Colonic mucosa (tissue), 4 donors: ENCODE results near the gene CACNA1D. TPM values are rescaled to one million over a fixed set of nuclear protein-coding genes. Genes with fewer than 3 reads are reported as not detected.

ENCODE experiments used
- DNase-seq: peaks from one replicate; pipeline ENCODE4 v3.0.0-alpha.2; 2020
- H3K27ac ChIP-seq: fragments of 200-600 bp; one replicate; pipeline ENCODE4 v1.8.0; 2021
- H3K27me3 ChIP-seq: fragments of 200-600 bp; one replicate; pipeline ENCODE4 v1.8.0; 2021
- H3K36me3 ChIP-seq: fragments of 200-600 bp; one replicate; pipeline ENCODE4 v1.8.0; 2021
- H3K4me1 ChIP-seq: fragments of 200-600 bp; one replicate; pipeline ENCODE4 v1.8.0; 2021; ENCODE audit warnings: mild to moderate bottlenecking
- H3K4me3 ChIP-seq: fragments of 200-600 bp; one replicate; pipeline ENCODE4 v1.8.0; 2021
- H3K9ac ChIP-seq, 2 donors: one replicate each; pipeline ENCODE4 v1.7.0; 2013; ENCODE audit warnings: control low read depth in 2 of 2, low read depth in 2 of 2, low read length in 2 of 2
- H3K9me3 ChIP-seq: fragments of 200-600 bp; one replicate; pipeline ENCODE4 v1.8.0; 2021
- intact Hi-C: fragments of 100-400 bp; cut with DNase I; formaldehyde crosslinking; loops from one replicate; pipeline ENCODE4 v1.14.1; 2022
- total RNA-seq, 2 donors: library from RNA; stranded (reverse); fragmentation: NEBNext Ultra II Directional in 1 of 2; extraction: Animal tissue kit (Norgen Biotek cat#: 25700) in 1 of 2; gene quantifications; one replicate each; pipeline ENCODE4 v1.2.1, GENCODE V29; 2021
- TF ChIP-seq, protein P1 (sequence below): fragments of 200-600 bp; IDR thresholded peaks from one replicate; pipeline ENCODE4 v1.8.0; 2022; ENCODE audit warnings: antibody characterized with exemption, mild to moderate bottlenecking
- donor health status: healthy.
- donor health status: DM: no; HTN: no; CAD: no.
- donor health status: DM: no; HTN: no; CAD: no.

The CACNA1D gene
- total RNA-seq, 2 donors from 2014 or later, result 9.6 to 17.1 TPM

DNA sequence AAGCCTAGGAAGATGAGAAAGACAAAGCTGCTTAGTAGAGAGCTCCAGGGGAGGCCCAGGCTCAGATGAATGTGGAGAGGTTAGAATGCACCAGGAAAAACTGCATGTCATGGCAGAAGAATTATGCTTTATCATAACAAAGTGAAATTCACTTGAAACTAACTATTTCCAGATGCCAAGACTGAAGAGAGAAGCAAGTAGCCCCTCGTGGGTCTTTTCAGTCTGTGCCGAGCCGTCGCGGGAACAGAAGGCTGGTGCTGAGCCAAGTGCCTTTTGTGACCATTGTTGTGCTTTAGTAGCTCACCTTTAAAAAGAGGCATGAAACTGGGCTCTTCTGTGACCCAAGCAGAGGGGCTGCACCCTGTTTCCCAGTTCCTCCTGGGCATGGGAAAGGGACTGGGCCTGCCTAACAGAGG is 278.6 kb downstream of the CACNA1D start:
- Histone ChIP-seq H3K27ac (no peak overlapping the region), H3K4me1 (no peaks in the 10 kb centered on the region), H3K27me3 (no peaks in the 10 kb centered on the region), H3K4me3 (no peak overlapping the region), H3K9me3 (no peaks in the 10 kb centered on the region), H3K36me3 (no peaks in the 10 kb centered on the region), H3K9ac (no peak overlapping the region)
- TF ChIP-seq, protein P1, sequence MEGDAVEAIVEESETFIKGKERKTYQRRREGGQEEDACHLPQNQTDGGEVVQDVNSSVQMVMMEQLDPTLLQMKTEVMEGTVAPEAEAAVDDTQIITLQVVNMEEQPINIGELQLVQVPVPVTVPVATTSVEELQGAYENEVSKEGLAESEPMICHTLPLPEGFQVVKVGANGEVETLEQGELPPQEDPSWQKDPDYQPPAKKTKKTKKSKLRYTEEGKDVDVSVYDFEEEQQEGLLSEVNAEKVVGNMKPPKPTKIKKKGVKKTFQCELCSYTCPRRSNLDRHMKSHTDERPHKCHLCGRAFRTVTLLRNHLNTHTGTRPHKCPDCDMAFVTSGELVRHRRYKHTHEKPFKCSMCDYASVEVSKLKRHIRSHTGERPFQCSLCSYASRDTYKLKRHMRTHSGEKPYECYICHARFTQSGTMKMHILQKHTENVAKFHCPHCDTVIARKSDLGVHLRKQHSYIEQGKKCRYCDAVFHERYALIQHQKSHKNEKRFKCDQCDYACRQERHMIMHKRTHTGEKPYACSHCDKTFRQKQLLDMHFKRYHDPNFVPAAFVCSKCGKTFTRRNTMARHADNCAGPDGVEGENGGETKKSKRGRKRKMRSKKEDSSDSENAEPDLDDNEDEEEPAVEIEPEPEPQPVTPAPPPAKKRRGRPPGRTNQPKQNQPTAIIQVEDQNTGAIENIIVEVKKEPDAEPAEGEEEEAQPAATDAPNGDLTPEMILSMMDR, result no peak
- DNase-seq, result no peak
- intact Hi-C loops, result no loop called here

DNA sequence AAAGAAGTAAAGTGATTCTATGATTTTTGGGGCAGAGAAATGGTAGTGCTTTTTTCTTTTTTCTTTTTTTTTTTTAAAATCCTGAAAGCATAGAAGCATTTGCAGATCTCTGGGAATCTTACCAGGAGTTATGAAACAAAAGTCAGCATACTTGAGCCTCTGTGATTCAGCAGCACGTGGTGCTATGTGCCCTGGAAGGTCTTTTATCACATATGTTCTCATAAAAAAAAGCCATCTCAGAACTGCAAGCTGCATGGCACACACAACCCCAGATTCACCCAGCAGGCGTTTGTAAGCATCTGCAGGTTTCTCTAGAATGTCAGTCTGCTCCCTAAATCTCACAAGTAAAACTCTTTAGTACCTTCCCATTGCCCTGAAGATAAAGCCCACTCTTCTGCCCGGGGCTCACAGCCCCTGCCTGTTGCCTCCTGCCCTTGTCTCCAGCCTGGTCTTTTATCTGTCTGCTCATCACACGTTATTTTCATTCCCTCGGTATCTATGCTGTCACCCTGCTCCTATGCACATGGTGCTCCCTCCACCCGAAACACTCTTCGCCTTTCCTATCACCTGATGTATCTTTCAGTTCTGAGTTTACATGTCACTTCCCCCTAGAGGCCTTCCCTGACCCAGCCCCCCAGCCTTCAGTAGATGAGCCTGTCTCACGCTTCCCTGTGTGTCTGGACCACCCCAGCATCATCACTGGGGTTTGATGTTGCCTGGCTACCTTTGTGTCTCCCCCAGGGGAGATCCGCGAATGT is 279.4 kb downstream of the CACNA1D start:
- no peaks in the 10 kb centered on the region for H3K36me3 ChIP-seq
- no peaks in the 10 kb centered on the region for H3K9me3 ChIP-seq
- H3K27me3 ChIP-seq, result no peaks in the 10 kb centered on the region
- intact Hi-C loops, result no loop called here
- TF ChIP-seq, protein P1, result no peak
- H3K9ac ChIP-seq, result no peak overlapping the region
- no peak overlapping the region for H3K4me3 ChIP-seq
- H3K4me1 ChIP-seq, result no peaks in the 10 kb centered on the region
- no peak for DNase-seq
- no peak overlapping the region for H3K27ac ChIP-seq

DNA sequence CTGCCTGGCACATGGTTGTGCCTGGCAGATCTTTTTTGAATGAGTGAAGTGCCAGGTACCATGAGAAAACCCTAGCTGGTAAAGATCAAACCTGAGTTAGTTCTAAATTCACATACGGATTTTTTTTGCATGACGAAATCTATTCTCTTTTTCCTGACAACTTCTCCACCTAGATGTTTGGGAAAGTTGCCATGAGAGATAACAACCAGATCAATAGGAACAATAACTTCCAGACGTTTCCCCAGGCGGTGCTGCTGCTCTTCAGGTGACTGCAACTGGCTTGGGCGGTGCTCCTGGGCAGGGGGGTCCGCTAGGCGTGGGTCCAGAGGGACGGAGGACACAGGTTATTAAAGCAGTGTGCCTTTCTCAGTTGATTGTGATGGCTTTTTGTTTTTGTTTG is 280.0 kb downstream of the CACNA1D start:
- Histone ChIP-seq H3K4me3 (no peak overlapping the region), H3K9ac (no peak overlapping the region), H3K36me3 (no peaks in the 10 kb centered on the region), H3K27ac (no peak overlapping the region), H3K27me3 (no peaks in the 10 kb centered on the region), H3K9me3 (no peaks in the 10 kb centered on the region), H3K4me1 (no peaks in the 10 kb centered on the region)
- TF ChIP-seq, protein P1, result no peak
- intact Hi-C loops, result no loop called here
- no peak for DNase-seq

- no peaks in the 10 kb centered on the region for H3K27me3 ChIP-seq
- no peaks in the 10 kb centered on the region for H3K4me1 ChIP-seq
- TF ChIP-seq, protein P1, result no peak
- DNase-seq, result no peak
- H3K4me3 ChIP-seq, result no peak overlapping the region
- no peaks in the 10 kb centered on the region for H3K36me3 ChIP-seq
- H3K27ac ChIP-seq, result no peak overlapping the region
- no peaks in the 10 kb centered on the region for H3K9me3 ChIP-seq
- no peak overlapping the region for H3K9ac ChIP-seq
- intact Hi-C loops, result no loop called here
These were observed 280.6 kb downstream of the CACNA1D start for GRCh38 chr3:53775018-53775417.

DNA sequence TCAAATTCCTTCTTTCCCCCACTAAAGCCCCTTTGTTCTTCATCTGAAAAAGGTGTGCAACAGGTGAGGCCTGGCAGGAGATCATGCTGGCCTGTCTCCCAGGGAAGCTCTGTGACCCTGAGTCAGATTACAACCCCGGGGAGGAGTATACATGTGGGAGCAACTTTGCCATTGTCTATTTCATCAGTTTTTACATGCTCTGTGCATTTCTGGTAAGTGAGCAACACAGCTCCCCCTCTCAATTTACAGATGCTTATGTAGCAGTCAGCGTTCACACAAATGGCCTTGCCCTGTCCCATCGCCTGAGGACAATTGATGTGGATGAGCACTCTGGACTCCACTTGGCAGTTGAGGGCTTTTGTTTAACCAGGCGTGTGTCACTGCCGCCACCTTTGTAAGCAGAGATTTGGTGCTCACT is 281.4 kb downstream of the CACNA1D start:
- Histone ChIP-seq H3K27ac (no peak overlapping the region), H3K36me3 (no peaks in the 10 kb centered on the region), H3K9me3 (no peaks in the 10 kb centered on the region), H3K27me3 (no peaks in the 10 kb centered on the region), H3K4me1 (no peaks in the 10 kb centered on the region), H3K9ac (no peak overlapping the region), H3K4me3 (no peak overlapping the region)
- no peak for DNase-seq
- intact Hi-C loops, result no loop called here
- TF ChIP-seq, protein P1, result no peak
